Measurements from ENCODE around the gene MYH6.
A peak's percentile ranks its signal among the peaks of the same experiment; 100 is the strongest.
"Not testable (repeated sequence)": the region's sequence is repeated elsewhere in the genome, so short reads cannot be mapped to it uniquely, and the experiment has no call there.

The MYH6 gene

GRCh38 chr14:23392613-23393012 lies 15.5 kb downstream of the MYH6 start:
- DNase-seq (ENCODE audit: low spot score): no peak

- DNase-seq (ENCODE audit: low spot score): not testable (repeated sequence)
These were observed 18.2 kb downstream of the MYH6 start for GRCh38 chr14:23389871-23390270.

- DNase-seq (ENCODE audit: low spot score): no peak
These were observed 18.7 kb downstream of the MYH6 start for GRCh38 chr14:23389396-23389795.

GRCh38 chr14:23388996-23389395 lies 19.1 kb downstream of the MYH6 start:
- no peak for DNase-seq (ENCODE audit: low spot score)

GRCh38 chr14:23387916-23388882 lies 19.9 kb downstream of the MYH6 start:
- DNase-seq (ENCODE audit: low spot score): no peak

GRCh38 chr14:23386999-23387398 lies 21.1 kb downstream of the MYH6 start:
- no peak for DNase-seq (ENCODE audit: low spot score)

GRCh38 chr14:23386266-23386657 lies 21.8 kb downstream of the MYH6 start:
- not testable (repeated sequence) for DNase-seq (ENCODE audit: low spot score)

GRCh38 chr14:23385642-23386265 lies 22.3 kb downstream of the MYH6 start:
- no peak for DNase-seq (ENCODE audit: low spot score)

- no peak for DNase-seq (ENCODE audit: low spot score)
These were observed 22.8 kb downstream of the MYH6 start for GRCh38 chr14:23385244-23385641.

GRCh38 chr14:23384364-23385080 lies 23.6 kb downstream of the MYH6 start:
- no peak for DNase-seq (ENCODE audit: low spot score)

GRCh38 chr14:23382731-23383440 lies 25.2 kb downstream of the MYH6 start:
- no peak for DNase-seq (ENCODE audit: low spot score)

- no peak for DNase-seq (ENCODE audit: low spot score)
These were observed 25.8 kb downstream of the MYH6 start for GRCh38 chr14:23382276-23382675.

- DNase-seq (ENCODE audit: low spot score): no peak
These were observed 26.2 kb downstream of the MYH6 start for GRCh38 chr14:23381871-23382270.

GRCh38 chr14:23380976-23381375 lies 27.1 kb downstream of the MYH6 start:
- DNase-seq (ENCODE audit: low spot score): no peak

GRCh38 chr14:23380197-23380914 lies 27.7 kb downstream of the MYH6 start:
- DNase-seq (ENCODE audit: low spot score): no peak

- peak; percentile 77 for DNase-seq (ENCODE audit: low spot score)
These were observed 28.5 kb downstream of the MYH6 start for GRCh38 chr14:23379366-23380196.

- DNase-seq (ENCODE audit: low spot score): no peak
These were observed 29.4 kb downstream of the MYH6 start for GRCh38 chr14:23378612-23379220.

GRCh38 chr14:23377573-23378563 lies 30.2 kb downstream of the MYH6 start:
- DNase-seq (ENCODE audit: low spot score): no peak

GRCh38 chr14:23377198-23377550 lies 30.9 kb downstream of the MYH6 start:
- DNase-seq (ENCODE audit: low spot score): no peak

Measured in germinal center (tissue), 1 donor.